ENCODE data around the gene EIF4B.

EIF4B gene

GRCh38 chr12:53046655-53047220, 40.5 kb downstream of the EIF4B start:
- DNase-seq (ENCODE audit: low read depth, low spot score), result peak; percentile 64

- DNase-seq (ENCODE audit: low read depth, low spot score), result peak; percentile 52
Measured at GRCh38 chr12:53047221-53048032, 41.2 kb downstream of the EIF4B start.

GRCh38 chr12:53048033-53048779, 42.0 kb downstream of the EIF4B start:
- DNase-seq (ENCODE audit: low read depth, low spot score), result peak; percentile 65

- peak; percentile 83 for DNase-seq (ENCODE audit: low read depth, low spot score)
Measured at GRCh38 chr12:53048780-53049401, 42.6 kb downstream of the EIF4B start.

- peak; percentile 81 for DNase-seq (ENCODE audit: low read depth, low spot score)
Measured at GRCh38 chr12:53049571-53050318, 43.5 kb downstream of the EIF4B start, which contains the start of gene TNS2. TSS of gene TNS2 (plus strand) at chr12:53050065. CDS start at chr12:53050186, 121 bp downstream.

GRCh38 chr12:53050426-53051057, 44.3 kb downstream of the EIF4B start:
- DNase-seq (ENCODE audit: low read depth, low spot score), result no peak

- peak; percentile 48 for DNase-seq (ENCODE audit: low read depth, low spot score)
Measured at GRCh38 chr12:53051058-53051880, 45.0 kb downstream of the EIF4B start.

- no peak for DNase-seq (ENCODE audit: low read depth, low spot score)
Measured at GRCh38 chr12:53051881-53052412, 45.7 kb downstream of the EIF4B start.

- no peak for DNase-seq (ENCODE audit: low read depth, low spot score)
Measured at GRCh38 chr12:53052419-53053217, 46.4 kb downstream of the EIF4B start.

GRCh38 chr12:53053218-53054111, 47.2 kb downstream of the EIF4B start:
- peak; percentile 88 for DNase-seq (ENCODE audit: low read depth, low spot score)

- DNase-seq (ENCODE audit: low read depth, low spot score), result peak; percentile 97
Measured at GRCh38 chr12:53054112-53054878, 48.0 kb downstream of the EIF4B start.

- no peak for DNase-seq (ENCODE audit: low read depth, low spot score)
Measured at GRCh38 chr12:53055471-53056266, 49.4 kb downstream of the EIF4B start.

GRCh38 chr12:53056296-53056695, 50.0 kb downstream of the EIF4B start:
- no peak for DNase-seq (ENCODE audit: low read depth, low spot score)

GRCh38 chr12:53056901-53057300, 50.6 kb downstream of the EIF4B start:
- no peak for DNase-seq (ENCODE audit: low read depth, low spot score)

- no peak for DNase-seq (ENCODE audit: low read depth, low spot score)
Measured at GRCh38 chr12:53057816-53058500, 51.7 kb downstream of the EIF4B start.
